ENCODE results near the gene TEX29.

DNA sequence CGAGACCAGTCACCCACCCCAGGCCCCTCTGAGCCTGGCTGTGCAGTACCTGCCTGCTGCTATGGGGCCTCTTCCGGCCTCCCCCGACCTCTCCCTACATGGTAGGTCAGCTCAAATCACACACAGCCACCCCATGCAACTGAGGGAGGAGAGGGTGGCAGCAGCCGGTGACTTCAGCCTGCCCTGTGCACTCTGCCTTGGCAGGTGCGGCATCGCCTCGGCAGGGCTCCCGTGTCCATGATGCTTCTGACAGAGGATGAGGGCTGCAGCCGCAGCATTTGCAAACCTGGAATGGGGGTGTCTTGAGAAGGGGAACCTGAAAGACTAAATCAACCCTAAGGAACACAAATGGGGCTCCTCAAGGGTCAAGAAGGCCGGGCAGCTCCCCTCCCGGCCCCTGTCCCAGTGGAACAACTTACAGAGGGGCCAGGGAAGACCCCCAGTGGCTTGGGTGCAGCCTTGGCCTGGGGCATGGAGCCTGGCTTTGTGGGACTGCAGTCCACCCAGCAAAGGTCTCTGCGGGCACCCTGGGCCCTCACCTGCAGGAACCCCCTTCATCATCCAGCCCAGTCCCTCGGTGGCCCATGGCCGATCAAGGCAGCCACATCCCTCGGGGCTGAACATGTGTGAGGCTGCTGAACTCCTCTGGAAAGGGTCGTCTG lies 6.7 kb downstream of the TEX29 start:
- TF ChIP-seq, protein P1, sequence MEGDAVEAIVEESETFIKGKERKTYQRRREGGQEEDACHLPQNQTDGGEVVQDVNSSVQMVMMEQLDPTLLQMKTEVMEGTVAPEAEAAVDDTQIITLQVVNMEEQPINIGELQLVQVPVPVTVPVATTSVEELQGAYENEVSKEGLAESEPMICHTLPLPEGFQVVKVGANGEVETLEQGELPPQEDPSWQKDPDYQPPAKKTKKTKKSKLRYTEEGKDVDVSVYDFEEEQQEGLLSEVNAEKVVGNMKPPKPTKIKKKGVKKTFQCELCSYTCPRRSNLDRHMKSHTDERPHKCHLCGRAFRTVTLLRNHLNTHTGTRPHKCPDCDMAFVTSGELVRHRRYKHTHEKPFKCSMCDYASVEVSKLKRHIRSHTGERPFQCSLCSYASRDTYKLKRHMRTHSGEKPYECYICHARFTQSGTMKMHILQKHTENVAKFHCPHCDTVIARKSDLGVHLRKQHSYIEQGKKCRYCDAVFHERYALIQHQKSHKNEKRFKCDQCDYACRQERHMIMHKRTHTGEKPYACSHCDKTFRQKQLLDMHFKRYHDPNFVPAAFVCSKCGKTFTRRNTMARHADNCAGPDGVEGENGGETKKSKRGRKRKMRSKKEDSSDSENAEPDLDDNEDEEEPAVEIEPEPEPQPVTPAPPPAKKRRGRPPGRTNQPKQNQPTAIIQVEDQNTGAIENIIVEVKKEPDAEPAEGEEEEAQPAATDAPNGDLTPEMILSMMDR (IDR thresholded peaks at IDR 0.05), result no peak
- no peak for TF ChIP-seq EZH2 (IDR thresholded peaks at IDR 0.05)
